ENCODE data around the gene SMOC1.

SMOC1 gene

GRCh38 chr14:69878251-69878650, 965 bp upstream of the SMOC1 start:
- no peaks in the 10 kb centered on the region for H3K9me3 ChIP-seq (ENCODE audit: control insufficient read depth, low read length)
- no peak overlapping the region for H3K27ac ChIP-seq (ENCODE audit: insufficient read depth, low read depth, low read length, poor library complexity, severe bottlenecking)
- WGBS, 2 experiments = 86 to 89% methylated on average over 9 of the region's 9 CpGs
- H3K4me1 ChIP-seq (ENCODE audit: control insufficient read depth, insufficient read depth, low read length) = peaks cover 28% of the 10 kb centered on the region
- no peak overlapping the region for H3K4me3 ChIP-seq (ENCODE audit: insufficient read depth, low read depth, low read length)
- H3K27me3 ChIP-seq (ENCODE audit: control insufficient read depth, insufficient read depth, low read length, poor library complexity, severe bottlenecking) = no peaks in the 10 kb centered on the region
- H3K36me3 ChIP-seq (ENCODE audit: control insufficient read depth, insufficient read depth, low read length) = no peaks in the 10 kb centered on the region

GRCh38 chr14:69880044-69880487, 850 bp downstream of the SMOC1 start:
- Histone ChIP-seq H3K4me3 (ENCODE audit: insufficient read depth, low read depth, low read length) (peak overlapping the region; percentile 91), H3K36me3 (ENCODE audit: control insufficient read depth, insufficient read depth, low read length) (no peaks in the 10 kb centered on the region), H3K4me1 (ENCODE audit: control insufficient read depth, insufficient read depth, low read length) (peaks cover 28% of the 10 kb centered on the region), H3K27ac (ENCODE audit: insufficient read depth, low read depth, low read length, poor library complexity, severe bottlenecking) (peak overlapping the region; percentile 29), H3K27me3 (ENCODE audit: control insufficient read depth, insufficient read depth, low read length, poor library complexity, severe bottlenecking) (no peaks in the 10 kb centered on the region), H3K9me3 (ENCODE audit: control insufficient read depth, low read length) (no peaks in the 10 kb centered on the region)
- WGBS, 2 experiments = 5 to 6% methylated on average over 21 of the region's 21 CpGs

- H3K4me1 ChIP-seq (ENCODE audit: control insufficient read depth, insufficient read depth, low read length) = peaks cover 28% of the 10 kb centered on the region
- H3K9me3 ChIP-seq (ENCODE audit: control insufficient read depth, low read length) = no peaks in the 10 kb centered on the region
- H3K4me3 ChIP-seq (ENCODE audit: insufficient read depth, low read depth, low read length) = peak overlapping the region; percentile 91
- H3K36me3 ChIP-seq (ENCODE audit: control insufficient read depth, insufficient read depth, low read length) = no peaks in the 10 kb centered on the region
- WGBS, 2 experiments = 75 to 76% methylated on average over 5 of the region's 5 CpGs
- H3K27me3 ChIP-seq (ENCODE audit: control insufficient read depth, insufficient read depth, low read length, poor library complexity, severe bottlenecking) = no peaks in the 10 kb centered on the region
- H3K27ac ChIP-seq (ENCODE audit: insufficient read depth, low read depth, low read length, poor library complexity, severe bottlenecking) = no peak overlapping the region
Observed at GRCh38 chr14:69880893-69881292, 1.7 kb downstream of the SMOC1 start.

- Histone ChIP-seq H3K27me3 (ENCODE audit: control insufficient read depth, insufficient read depth, low read length, poor library complexity, severe bottlenecking) (no peaks in the 10 kb centered on the region), H3K4me1 (ENCODE audit: control insufficient read depth, insufficient read depth, low read length) (peaks cover 33% of the 10 kb centered on the region), H3K4me3 (ENCODE audit: insufficient read depth, low read depth, low read length) (peak overlapping the region; percentile 91), H3K9me3 (ENCODE audit: control insufficient read depth, low read length) (no peaks in the 10 kb centered on the region), H3K27ac (ENCODE audit: insufficient read depth, low read depth, low read length, poor library complexity, severe bottlenecking) (peak overlapping the region; percentile 90), H3K36me3 (ENCODE audit: control insufficient read depth, insufficient read depth, low read length) (no peaks in the 10 kb centered on the region)
- 45 to 57% methylated on average over 11 of the region's 11 CpGs for WGBS, 2 experiments
Observed at GRCh38 chr14:69882116-69882864, 3.1 kb downstream of the SMOC1 start.

- Histone ChIP-seq H3K4me3 (ENCODE audit: insufficient read depth, low read depth, low read length) (no peak overlapping the region), H3K27me3 (ENCODE audit: control insufficient read depth, insufficient read depth, low read length, poor library complexity, severe bottlenecking) (no peaks in the 10 kb centered on the region), H3K36me3 (ENCODE audit: control insufficient read depth, insufficient read depth, low read length) (no peaks in the 10 kb centered on the region), H3K27ac (ENCODE audit: insufficient read depth, low read depth, low read length, poor library complexity, severe bottlenecking) (no peak overlapping the region), H3K9me3 (ENCODE audit: control insufficient read depth, low read length) (no peaks in the 10 kb centered on the region), H3K4me1 (ENCODE audit: control insufficient read depth, insufficient read depth, low read length) (peaks cover 33% of the 10 kb centered on the region)
- 83% methylated on average over 1 to 2 of the region's 2 CpGs for WGBS, 2 experiments
Observed at GRCh38 chr14:69882915-69883314, 3.7 kb downstream of the SMOC1 start.

- H3K27me3 ChIP-seq (ENCODE audit: control insufficient read depth, insufficient read depth, low read length, poor library complexity, severe bottlenecking) = no peaks in the 10 kb centered on the region
- H3K4me1 ChIP-seq (ENCODE audit: control insufficient read depth, insufficient read depth, low read length) = peaks cover 19% of the 10 kb centered on the region
- no peak overlapping the region for H3K27ac ChIP-seq (ENCODE audit: insufficient read depth, low read depth, low read length, poor library complexity, severe bottlenecking)
- no peaks in the 10 kb centered on the region for H3K9me3 ChIP-seq (ENCODE audit: control insufficient read depth, low read length)
- H3K36me3 ChIP-seq (ENCODE audit: control insufficient read depth, insufficient read depth, low read length) = peaks cover 4% of the 10 kb centered on the region
- no peak overlapping the region for H3K4me3 ChIP-seq (ENCODE audit: insufficient read depth, low read depth, low read length)
- WGBS, 2 experiments = 87 to 94% methylated on average over 2 of the region's 2 CpGs
Observed at GRCh38 chr14:69886453-69887242, 7.4 kb downstream of the SMOC1 start.

- H3K27me3 ChIP-seq (ENCODE audit: control insufficient read depth, insufficient read depth, low read length, poor library complexity, severe bottlenecking) = no peaks in the 10 kb centered on the region
- no peak overlapping the region for H3K4me3 ChIP-seq (ENCODE audit: insufficient read depth, low read depth, low read length)
- H3K36me3 ChIP-seq (ENCODE audit: control insufficient read depth, insufficient read depth, low read length) = peaks cover 4% of the 10 kb centered on the region
- no peaks in the 10 kb centered on the region for H3K9me3 ChIP-seq (ENCODE audit: control insufficient read depth, low read length)
- peaks cover 6% of the 10 kb centered on the region for H3K4me1 ChIP-seq (ENCODE audit: control insufficient read depth, insufficient read depth, low read length)
- H3K27ac ChIP-seq (ENCODE audit: insufficient read depth, low read depth, low read length, poor library complexity, severe bottlenecking) = no peak overlapping the region
- 94 to 96% methylated on average over 9 of the region's 9 CpGs for WGBS, 2 experiments
Observed at GRCh38 chr14:69887740-69888657, 8.8 kb downstream of the SMOC1 start.

GRCh38 chr14:69891422-69891821, 12.2 kb downstream of the SMOC1 start:
- peaks cover 9% of the 10 kb centered on the region for H3K4me1 ChIP-seq (ENCODE audit: control insufficient read depth, insufficient read depth, low read length)
- H3K4me3 ChIP-seq (ENCODE audit: insufficient read depth, low read depth, low read length) = no peak overlapping the region
- H3K27ac ChIP-seq (ENCODE audit: insufficient read depth, low read depth, low read length, poor library complexity, severe bottlenecking) = no peak overlapping the region
- WGBS, 2 experiments = 42 to 52% methylated on average over 8 of the region's 8 CpGs
- no peaks in the 10 kb centered on the region for H3K27me3 ChIP-seq (ENCODE audit: control insufficient read depth, insufficient read depth, low read length, poor library complexity, severe bottlenecking)
- peaks cover 8% of the 10 kb centered on the region for H3K36me3 ChIP-seq (ENCODE audit: control insufficient read depth, insufficient read depth, low read length)
- H3K9me3 ChIP-seq (ENCODE audit: control insufficient read depth, low read length) = no peaks in the 10 kb centered on the region

- Histone ChIP-seq H3K4me3 (ENCODE audit: insufficient read depth, low read depth, low read length) (no peak overlapping the region), H3K27me3 (ENCODE audit: control insufficient read depth, insufficient read depth, low read length, poor library complexity, severe bottlenecking) (no peaks in the 10 kb centered on the region), H3K9me3 (ENCODE audit: control insufficient read depth, low read length) (no peaks in the 10 kb centered on the region), H3K36me3 (ENCODE audit: control insufficient read depth, insufficient read depth, low read length) (peaks cover 11% of the 10 kb centered on the region), H3K4me1 (ENCODE audit: control insufficient read depth, insufficient read depth, low read length) (peaks cover 7% of the 10 kb centered on the region), H3K27ac (ENCODE audit: insufficient read depth, low read depth, low read length, poor library complexity, severe bottlenecking) (no peak overlapping the region)
- WGBS, 2 experiments = 94 to 96% methylated on average over 5 of the region's 5 CpGs
Observed at GRCh38 chr14:69895109-69895508, 15.9 kb downstream of the SMOC1 start.
